Psoas muscle (tissue), 8 donors: ENCODE measurements around the gene SLCO4A1. TPM values are rescaled to one million over a fixed set of nuclear protein-coding genes. Genes with fewer than 3 reads are reported as not detected.

Experiments
- ATAC-seq, 4 donors: fragments of 200-7000 bp; cut with Tn5 transposase; one replicate each; pipeline ENCODE4 v1.9.1; 2020; ENCODE audit warnings: moderate library complexity in 3 of 4, mild to moderate bottlenecking in 2 of 4
- DNase-seq, 2 donors: peaks; one replicate each; pipeline ENCODE4 v3.0.0-alpha.2; 2020
- H3K27ac ChIP-seq: fragments of 200-600 bp; one replicate; pipeline ENCODE4 v1.8.0; 2022
- H3K27me3 ChIP-seq, 3 donors: fragments of 200-600 bp in 1 of 3; one replicate each; pipeline versions ENCODE4 v1.6.1 to v1.8.0; 2013 to 2022; ENCODE audit warnings: low read length in 2 of 3, mild to moderate bottlenecking in 2 of 3, moderate library complexity in 1 of 3; ENCODE audit not compliant: insufficient read depth in 3 of 3
- H3K36me3 ChIP-seq, 2 donors: fragments of 200-600 bp in 1 of 2; one replicate each; pipeline versions ENCODE4 v1.6.1 to v1.8.0; 2013 to 2022; ENCODE audit warnings: low read depth in 1 of 2, mild to moderate bottlenecking in 1 of 2, moderate library complexity in 1 of 2; ENCODE audit not compliant: insufficient read depth in 1 of 2
- H3K4me1 ChIP-seq: fragments of 200-600 bp; one replicate; pipeline ENCODE4 v1.8.0; 2022
- H3K4me3 ChIP-seq: fragments of 200-600 bp; one replicate; pipeline ENCODE4 v1.8.0; 2022; ENCODE audit warnings: mild to moderate bottlenecking
- H3K9me3 ChIP-seq: fragments of 200-600 bp; one replicate; pipeline ENCODE4 v1.8.0; 2022
- WGBS, 3 donors: extraction: QIAGEN DNeasy Blood & Tissue Kit; methylation state at CpG; one replicate each; pipeline versions ENCODE4 v1.1.6 to v1.1.7; 2013; 5-methylcytosine and 5-hydroxymethylcytosine counted together
- intact Hi-C, 2 donors: fragments of 100-400 bp; cut with DNase I; formaldehyde crosslinking; loops; one replicate each; pipeline versions ENCODE4 v1.11.0 to v1.14.2; 2022
- polyA plus RNA-seq, 3 donors: library from polyadenylated mRNA; stranded (reverse); fragments of 200-250 nt; gene quantifications; one replicate each; pipeline ENCODE4 v1.2.3, GENCODE V29; 2013
- total RNA-seq, 4 donors: library from RNA; stranded (reverse); fragmentation: NEBNext Ultra II Directional in 2 of 4; extraction: Animal tissue kit (Norgen Biotek cat#: 25700) in 2 of 4; gene quantifications; one replicate each; pipeline versions ENCODE4 v1.2.1 to v1.2.4, GENCODE V29; 2021 to 2023
- TF ChIP-seq, protein P1 (sequence below): fragments of 200-600 bp; IDR thresholded peaks from one replicate; pipeline ENCODE4 v1.8.0; 2022; ENCODE audit warnings: antibody characterized with exemption
- donor health status: healthy with polysubstance abuse.
- donor health status: DM: no; HTN: no; CAD: no; lungs with moderate emphysema.
- donor health status: Bipolar disorder and iron deficiency.
- donor health status: healthy.
- donor health status: DM: yes; HTN: yes; CAD: no.
- donor health status: DM: no; HTN: no; CAD: no.
- donor health status: DM: no; HTN: no; CAD: no.
- donor health status: DM: yes; HTN: yes; CAD: no.

Gene SLCO4A1
- total and polyA plus RNA-seq, 7 donors = 5.3 to 38.5 (median 9.8) TPM

DNA sequence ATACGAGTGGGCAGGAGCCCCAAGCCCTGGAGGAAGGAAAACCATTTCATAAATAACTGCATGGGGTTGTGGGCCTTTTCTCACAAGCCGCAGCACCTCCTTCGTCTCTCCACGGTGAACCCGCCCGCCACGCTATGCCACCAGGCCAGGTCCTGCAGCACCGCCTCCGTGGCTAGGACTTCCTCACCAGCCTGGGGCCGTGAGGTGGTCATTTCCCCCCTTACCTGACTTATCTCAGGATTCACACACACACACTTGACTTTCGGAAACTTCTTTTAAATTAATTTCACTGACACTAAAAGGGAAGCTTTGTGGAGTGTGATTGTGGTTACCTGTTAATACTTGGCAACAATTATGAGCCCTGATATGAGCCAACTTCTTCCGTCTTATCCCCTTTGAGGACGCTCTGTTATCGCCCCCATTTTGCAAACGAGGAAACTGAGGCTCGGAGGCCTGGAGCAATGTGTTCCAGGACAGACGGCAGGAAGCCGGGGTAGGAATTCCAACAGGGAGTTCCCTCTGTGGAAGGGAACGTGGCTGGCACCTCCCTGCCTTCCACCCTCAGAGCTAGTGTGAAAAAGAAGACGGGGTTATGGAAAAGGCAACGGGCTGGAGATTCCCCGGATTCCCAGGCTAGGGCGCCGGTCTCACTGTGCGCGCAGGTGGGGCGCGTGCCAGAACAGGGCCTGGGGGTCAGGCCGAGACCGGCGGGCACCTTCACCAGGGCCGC is 817 bp upstream of the SLCO4A1 start:
- intact Hi-C loops = no loop called here
- no peaks in the 10 kb centered on the region for H3K9me3 ChIP-seq
- H3K36me3 ChIP-seq = no peaks in the 10 kb centered on the region
- peak overlapping the region; percentile 76 for H3K4me3 ChIP-seq
- TF ChIP-seq, protein P1, sequence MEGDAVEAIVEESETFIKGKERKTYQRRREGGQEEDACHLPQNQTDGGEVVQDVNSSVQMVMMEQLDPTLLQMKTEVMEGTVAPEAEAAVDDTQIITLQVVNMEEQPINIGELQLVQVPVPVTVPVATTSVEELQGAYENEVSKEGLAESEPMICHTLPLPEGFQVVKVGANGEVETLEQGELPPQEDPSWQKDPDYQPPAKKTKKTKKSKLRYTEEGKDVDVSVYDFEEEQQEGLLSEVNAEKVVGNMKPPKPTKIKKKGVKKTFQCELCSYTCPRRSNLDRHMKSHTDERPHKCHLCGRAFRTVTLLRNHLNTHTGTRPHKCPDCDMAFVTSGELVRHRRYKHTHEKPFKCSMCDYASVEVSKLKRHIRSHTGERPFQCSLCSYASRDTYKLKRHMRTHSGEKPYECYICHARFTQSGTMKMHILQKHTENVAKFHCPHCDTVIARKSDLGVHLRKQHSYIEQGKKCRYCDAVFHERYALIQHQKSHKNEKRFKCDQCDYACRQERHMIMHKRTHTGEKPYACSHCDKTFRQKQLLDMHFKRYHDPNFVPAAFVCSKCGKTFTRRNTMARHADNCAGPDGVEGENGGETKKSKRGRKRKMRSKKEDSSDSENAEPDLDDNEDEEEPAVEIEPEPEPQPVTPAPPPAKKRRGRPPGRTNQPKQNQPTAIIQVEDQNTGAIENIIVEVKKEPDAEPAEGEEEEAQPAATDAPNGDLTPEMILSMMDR = no peak
- peak overlapping the region; percentile 77 for H3K27ac ChIP-seq
- peaks cover 0 to 17% (median 2%) of the 10 kb centered on the region in 3 donors for H3K27me3 ChIP-seq
- WGBS, 3 donors = 43 to 51% (median 43%) methylated on average over 31 to 32 of the region's 32 CpGs
- peaks cover 18% of the 10 kb centered on the region for H3K4me1 ChIP-seq
- DNase-seq (no peak), ATAC-seq (no peak)

DNA sequence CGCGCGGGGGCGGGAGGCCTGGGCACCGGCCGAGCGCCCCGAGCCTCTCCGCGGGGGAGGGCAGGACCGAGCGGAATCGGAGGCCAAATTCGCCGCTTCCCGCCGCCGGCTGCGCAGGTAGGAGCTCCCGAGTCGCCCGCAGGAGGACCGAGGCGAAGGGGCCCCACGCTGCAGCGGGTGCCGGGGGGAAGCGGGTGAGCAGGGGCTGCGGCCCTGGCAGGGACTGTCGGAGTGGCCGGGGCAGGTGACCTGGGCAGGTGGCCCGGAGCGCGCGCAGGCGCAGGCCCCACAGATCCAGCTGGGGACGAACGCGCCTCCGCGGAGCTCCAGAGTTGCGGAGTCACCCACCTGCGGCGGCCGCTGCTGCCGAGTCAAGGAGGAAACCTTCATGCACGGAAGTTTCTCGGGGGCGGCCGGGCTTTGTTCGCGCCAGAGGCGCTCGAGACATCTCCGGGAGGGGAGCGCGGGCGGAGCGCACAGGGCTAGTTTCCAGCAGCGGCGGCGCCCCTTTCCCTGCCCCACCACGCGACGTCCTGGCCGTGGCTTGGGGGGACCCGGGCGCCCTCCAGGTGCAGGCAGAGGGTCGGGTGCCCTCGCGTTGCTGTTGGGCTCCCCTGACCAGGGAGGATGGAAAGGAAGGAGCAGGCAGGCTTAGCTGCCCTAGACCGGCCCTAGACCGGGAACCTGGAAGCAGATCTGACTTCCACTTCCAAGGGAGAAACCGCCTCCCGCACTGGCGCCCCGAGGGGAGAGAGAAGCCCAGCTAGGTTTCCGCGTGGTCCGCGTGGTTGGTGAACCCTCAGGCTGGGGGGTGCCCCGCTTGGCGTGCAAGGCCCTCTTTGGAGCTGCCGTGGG is 590 bp downstream of the SLCO4A1 start:
- Histone ChIP-seq H3K27ac (peak overlapping the region; percentile 77), H3K4me1 (peaks cover 32% of the 10 kb centered on the region), H3K36me3 (no peaks in the 10 kb centered on the region), H3K9me3 (no peaks in the 10 kb centered on the region), H3K27me3 (peaks cover 0 to 17% (median 2%) of the 10 kb centered on the region in 3 donors), H3K4me3 (peak overlapping the region; percentile 76)
- intact Hi-C loops = no loop called here
- ATAC-seq = peak; percentile 25 to 42 (median 36)
- 3 to 7% (median 3%) methylated on average over 31 to 84 of the region's 84 CpGs for WGBS, 3 donors
- TF ChIP-seq, protein P1 = no peak
- DNase-seq = no peak

- no peaks in the 10 kb centered on the region for H3K36me3 ChIP-seq
- H3K27me3 ChIP-seq = peaks cover 0 to 16% (median 2%) of the 10 kb centered on the region in 3 donors
- H3K4me1 ChIP-seq = peaks cover 39% of the 10 kb centered on the region
- H3K27ac ChIP-seq = peak overlapping the region; percentile 77
- ATAC-seq (no peak), DNase-seq (no peak)
- intact Hi-C loops = no loop called here
- WGBS, 3 donors = 37 to 60% (median 38%) methylated on average over 14 of the region's 14 CpGs
- TF ChIP-seq, protein P1 = no peak
- H3K4me3 ChIP-seq = peak overlapping the region; percentile 76
- H3K9me3 ChIP-seq = no peaks in the 10 kb centered on the region
These were observed 1.3 kb downstream of the SLCO4A1 start for GRCh38 chr20:62643521-62644043.

DNA sequence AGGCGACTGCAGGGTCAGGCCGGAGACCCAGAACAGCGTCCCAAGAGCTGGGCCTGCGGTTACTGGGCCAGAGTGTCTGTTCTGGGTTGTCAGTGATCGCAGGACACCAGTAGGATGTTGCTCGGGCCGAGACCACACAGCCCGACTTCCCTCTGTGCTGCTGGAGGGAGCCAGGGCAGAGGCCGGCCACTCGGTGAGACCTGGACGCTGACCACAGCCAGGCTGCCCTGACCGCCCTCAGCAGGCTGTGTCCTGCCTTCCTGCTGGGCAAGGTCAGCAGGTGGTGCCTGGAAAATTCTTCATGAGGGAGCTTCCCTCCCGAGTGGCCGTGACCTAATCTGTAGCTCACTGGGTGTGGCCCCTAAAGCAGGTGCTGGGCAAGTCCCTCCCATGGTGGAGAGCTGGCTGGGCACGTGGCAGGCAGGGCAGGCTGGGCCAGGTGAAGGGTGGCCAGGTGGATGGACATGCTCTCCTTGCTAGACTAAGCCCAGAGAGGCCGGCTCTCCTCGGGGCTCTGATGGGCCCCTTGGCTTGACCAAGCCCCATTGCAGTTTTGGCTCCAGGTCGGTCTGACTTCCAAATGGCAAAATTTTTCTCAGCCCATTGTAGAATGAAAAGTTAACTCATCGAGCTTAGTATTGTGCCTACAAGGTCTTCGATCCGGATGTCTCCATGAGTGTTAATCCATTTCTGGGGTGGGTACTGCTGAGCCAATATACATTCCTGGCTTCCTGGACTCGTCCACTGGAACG is 1.9 kb downstream of the SLCO4A1 start:
- Histone ChIP-seq H3K4me3 (peak overlapping the region; percentile 76), H3K4me1 (peaks cover 45% of the 10 kb centered on the region), H3K9me3 (no peaks in the 10 kb centered on the region), H3K27ac (peak overlapping the region; percentile 77), H3K27me3 (peaks cover 0 to 10% (median 2%) of the 10 kb centered on the region in 3 donors), H3K36me3 (no peaks in the 10 kb centered on the region)
- TF ChIP-seq, protein P1 = no peak
- ATAC-seq = no peak
- 83 to 92% (median 83%) methylated on average over 23 of the region's 23 CpGs for WGBS, 3 donors
- intact Hi-C loops = no loop called here
- DNase-seq = no peak
